GM12878 (cell line): ENCODE results near the gene SEMA4C. TPM values are rescaled to one million over a fixed set of nuclear protein-coding genes. Genes with fewer than 3 reads are reported as not detected.

ENCODE experiments used
- ATAC-seq: fragments of 200-7000 bp; cut with Tn5 transposase; 3 replicates; pipeline ENCODE4 v1.9.1; 2020; ENCODE audit warnings: mild to moderate bottlenecking, moderate library complexity
- BruUV-seq: library from RNA; stranded (reverse); fragments of 400-500 nt; replicated peaks from 2 replicates; lab custom pipeline; 2021; lab: Mats Ljungman, UMichigan
- CTCF ChIA-PET: fragments of 300-600 bp; sonication (Branson Sonifier 250); formaldehyde crosslinking; extraction: SDS; loops from one replicate; lab custom pipeline; 2021; ENCODE audit warnings: inconsistent platforms; lab: Yijun Ruan, JAX
- POLR2A ChIA-PET: fragments of 350-600 bp; formaldehyde crosslinking; extraction: SDS; loops from one replicate; lab custom pipeline; 2021; ENCODE audit warnings: inconsistent platforms; lab: Charles Lee
- RAD21 ChIA-PET: fragments of 300-600 bp; sonication (Branson Sonifier 250); formaldehyde crosslinking; loops from one replicate; lab custom pipeline; 2023; ENCODE audit warnings: antibody characterized with exemption; ENCODE audit not compliant: unreplicated experiment; lab: Charles Lee
- SMC1A ChIA-PET: fragments of 300-600 bp; sonication (Branson Sonifier 250); formaldehyde crosslinking; loops from one replicate; lab custom pipeline; 2023; ENCODE audit not compliant: unreplicated experiment, uncharacterized antibody; lab: Charles Lee
- DNase-seq: peaks from one replicate; pipeline ENCODE4 v3.0.0-alpha.2; 2011; ENCODE audit warnings: low read depth, low spot score
- FAIRE-seq: peaks from 3 replicates; lab custom pipeline; 2011; peaks lifted over from hg19 to GRCh38; lab: Jason Lieb, UNC
- H2AFZ ChIP-seq: 2 replicates; pipeline ENCODE4 v1.6.0; 2011; ENCODE audit warnings: low read depth, low read length, control low read depth; ENCODE audit not compliant: control insufficient read depth
- H3K27ac ChIP-seq: 2 replicates; pipeline ENCODE4 v1.5.1; 2011; ENCODE audit warnings: control low read depth; ENCODE audit not compliant: control insufficient read depth, insufficient read depth
- H3K27me3 ChIP-seq, 2 experiments: replicated peaks in 1 of 2; 2 replicates each; pipeline versions ENCODE4 v1.6.0 to v1.6.1; 2011; ENCODE audit warnings: low read length in 1 of 2; ENCODE audit not compliant: control insufficient read depth in 2 of 2, insufficient read depth in 2 of 2
- H3K36me3 ChIP-seq, 2 experiments: 2 replicates each; pipeline ENCODE4 v1.5.1; 2011; ENCODE audit warnings: low read length in 1 of 2; ENCODE audit not compliant: control insufficient read depth in 2 of 2, insufficient read depth in 2 of 2
- H3K4me1 ChIP-seq: 2 replicates; pipeline ENCODE4 v1.6.1; 2011; ENCODE audit warnings: mild to moderate bottlenecking, low read length, moderate library complexity, mixed read lengths; ENCODE audit not compliant: control insufficient read depth, insufficient read depth
- H3K4me2 ChIP-seq: 2 replicates; pipeline ENCODE4 v1.6.0; 2011; ENCODE audit warnings: control low read depth; ENCODE audit not compliant: control insufficient read depth, insufficient read depth
- H3K4me3 ChIP-seq: fragments of 200-600 bp; sonication (generic); 2 replicates; pipeline ENCODE4 v1.5.1; 2016
- H3K79me2 ChIP-seq: 2 replicates; pipeline ENCODE4 v1.6.0; 2011; ENCODE audit warnings: low read length; ENCODE audit not compliant: control insufficient read depth, insufficient read depth
- H3K9ac ChIP-seq: 2 replicates; pipeline ENCODE4 v1.8.0; 2011; ENCODE audit warnings: low read length, control low read depth, mixed read lengths; ENCODE audit not compliant: control insufficient read depth, insufficient read depth
- H3K9me3 ChIP-seq: replicated peaks from 3 replicates; pipeline ENCODE4 v1.5.1; 2011; ENCODE audit warnings: mild to moderate bottlenecking, low read length; ENCODE audit not compliant: control insufficient read depth, insufficient read depth
- H4K20me1 ChIP-seq: 2 replicates; pipeline ENCODE4 v1.6.0; 2011; ENCODE audit not compliant: control insufficient read depth, insufficient read depth
- CREB1 ChIP-seq: IDR thresholded peaks from 2 replicates; pipeline ENCODE4 v1.6.1; 2012; ENCODE audit warnings: low read depth, mild to moderate bottlenecking, inconsistent platforms
- EP300 ChIP-seq, 2 experiments: fragments of 150-350 bp in 1 of 2; IDR thresholded peaks; 2 replicates each; pipeline ENCODE4 v1.6.1; 2011 to 2012; ENCODE audit warnings: low read depth in 2 of 2, low read length in 2 of 2, borderline replicate concordance in 1 of 2, improper control_type of control experiment in 1 of 2, inconsistent platforms in 1 of 2; ENCODE audit not compliant: control insufficient read depth in 1 of 2
- HDAC2 ChIP-seq: fragments of 200-600 bp; sonication (generic); IDR thresholded peaks from 2 replicates; pipeline ENCODE4 v1.6.1; 2017
- KLF5 ChIP-seq: fragments of 450-650 bp; IDR thresholded peaks from 2 replicates; pipeline ENCODE4 v1.6.1; 2014; ENCODE audit warnings: mild to moderate bottlenecking; ENCODE audit not compliant: partially characterized antibody
- MXI1 ChIP-seq: fragments of 150-350 bp; IDR thresholded peaks from 2 replicates; pipeline ENCODE4 v1.6.1; 2011; ENCODE audit warnings: low read depth, mild to moderate bottlenecking, inconsistent platforms, low read length, improper control_type of control experiment
- MYB ChIP-seq: fragments of 150-350 bp; IDR thresholded peaks from 2 replicates; pipeline ENCODE4 v1.6.1; 2014; ENCODE audit warnings: mild to moderate bottlenecking, low read depth, low read length, borderline replicate concordance
- NR2F1 ChIP-seq: fragments of 450-650 bp; conservative IDR thresholded peaks from 2 replicates; pipeline ENCODE4 v1.6.1; 2017; ENCODE audit warnings: mild to moderate bottlenecking
- RBBP5 ChIP-seq: fragments of 200-600 bp; sonication (generic); conservative IDR thresholded peaks from 2 replicates; pipeline ENCODE4 v1.6.1; 2016
- ZNF384 ChIP-seq: IDR thresholded peaks from 2 replicates; pipeline ENCODE4 v1.6.1; 2012; ENCODE audit warnings: low read depth, mild to moderate bottlenecking, low read length, improper control_type of control experiment, borderline replicate concordance
- ZNF622 ChIP-seq: fragments of 450-650 bp; IDR thresholded peaks from 2 replicates; pipeline ENCODE4 v1.6.1; 2017; ENCODE audit warnings: mild to moderate bottlenecking, inconsistent platforms
- ZZZ3 ChIP-seq: IDR thresholded peaks from 2 replicates; pipeline ENCODE4 v1.6.1; 2011; ENCODE audit warnings: low read depth; ENCODE audit not compliant: control insufficient read depth, insufficient read length
- WGBS: methylation state at CpG from one replicate; pipeline ENCODE4 v1.1.6; 2016; ENCODE audit warnings: low lambda C conversion rate; ENCODE audit not compliant: insufficient replicate concordance, insufficient coverage; ENCODE audit errors: missing lambda C conversion rate; 5-methylcytosine and 5-hydroxymethylcytosine counted together
- in situ Hi-C: fragments of 300-500 bp; cut with MboI; formaldehyde crosslinking; loops from 9 replicates; pipeline ENCODE4 v1.14.3; 2018; ENCODE audit warnings: mixed read lengths
- intact Hi-C: fragments of 100-400 bp; cut with micrococcal nuclease; formaldehyde crosslinking; loops from one replicate; pipeline ENCODE4 v1.14.2; 2022; ENCODE audit not compliant: unreplicated experiment
- polyA plus RNA-seq, 11 experiments: library from polyadenylated mRNA; depleted of rRNA in 4 of 11; unstranded in 6 of 11; stranded (reverse) in 5 of 11; fragments of >200 nt; fragmentation: Nextera tagmentation in 4 of 11; fragmentation: Illumina TruSeq in 1 of 11; extraction: Ambion mirVana in 4 of 11; extraction: Trizol in 1 of 11; gene quantifications; 1 replicate in 1 of 11; 2 replicates in 10 of 11; pipeline versions ENCODE4 v1.2.1 to v1.2.3, GENCODE V29; 2011 to 2016; ENCODE audit warnings: inconsistent platforms in 2 of 11, missing spikeins in 2 of 11, low read depth in 1 of 11
- total RNA-seq, 4 experiments: library from RNA; depleted of rRNA in 3 of 4; stranded (reverse); fragments of >200 nt in 3 of 4; fragmentation: Illumina TruSeq in 1 of 4; extraction: Trizol in 1 of 4; gene quantifications; 2 replicates each; pipeline versions ENCODE4 v1.2.1 to v1.2.3, GENCODE V29; 2013 to 2021
- TF ChIP-seq, protein P1 (sequence below): fragments of 450-650 bp; IDR thresholded peaks from 2 replicates; pipeline ENCODE4 v1.6.1; 2017; ENCODE audit warnings: mild to moderate bottlenecking, low read depth, inconsistent platforms; ENCODE audit not compliant: poor library complexity, severe bottlenecking

The SEMA4C gene
- total and polyA plus RNA-seq, 10 of the 15 experiments (the other 5 are each of a cell fraction or from before 2014, with no cell fraction given): 0.06 to 21.6 (median 6.8) TPM

DNA sequence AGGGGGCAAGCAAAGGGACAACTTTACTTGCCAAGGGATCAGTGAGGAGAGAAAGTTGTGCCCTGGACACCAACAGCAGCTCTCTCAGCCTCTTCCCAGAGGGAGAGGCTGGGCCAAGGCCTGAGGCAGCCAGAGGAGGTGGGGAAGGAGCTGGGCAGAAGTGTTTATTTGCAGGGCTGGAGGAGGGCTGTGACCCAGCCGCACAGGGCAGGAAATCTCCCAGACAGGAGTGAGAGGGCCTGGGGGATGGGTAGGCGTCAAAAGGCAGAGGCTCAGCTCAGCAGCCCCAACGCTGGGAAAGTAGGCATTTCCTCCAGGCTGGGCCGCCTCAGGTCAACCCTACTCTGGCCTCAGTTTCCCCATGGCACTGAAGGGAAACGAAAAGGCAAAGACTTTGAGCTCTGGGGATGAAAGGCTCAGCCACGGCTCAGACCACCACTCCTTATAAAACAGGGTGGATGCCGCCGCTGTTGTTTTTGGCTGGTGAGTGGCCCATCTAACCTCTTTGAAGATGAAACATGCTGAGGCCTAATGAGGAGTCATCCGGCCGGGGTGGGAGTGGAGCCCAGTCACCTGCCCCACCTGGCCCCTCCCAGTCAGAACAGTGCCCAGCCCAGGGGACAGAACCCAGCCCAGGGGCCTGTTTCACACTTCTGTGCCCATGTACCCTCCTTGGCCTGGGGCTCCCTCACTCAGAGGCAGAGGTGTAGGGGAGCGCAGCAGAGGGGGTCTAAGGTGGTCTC, 21.9 kb upstream of the SEMA4C start (continued):
- no peak for TF ChIP-seq ZNF622
- TF ChIP-seq RBBP5: no peak
- TF ChIP-seq KLF5: no peak

DNA sequence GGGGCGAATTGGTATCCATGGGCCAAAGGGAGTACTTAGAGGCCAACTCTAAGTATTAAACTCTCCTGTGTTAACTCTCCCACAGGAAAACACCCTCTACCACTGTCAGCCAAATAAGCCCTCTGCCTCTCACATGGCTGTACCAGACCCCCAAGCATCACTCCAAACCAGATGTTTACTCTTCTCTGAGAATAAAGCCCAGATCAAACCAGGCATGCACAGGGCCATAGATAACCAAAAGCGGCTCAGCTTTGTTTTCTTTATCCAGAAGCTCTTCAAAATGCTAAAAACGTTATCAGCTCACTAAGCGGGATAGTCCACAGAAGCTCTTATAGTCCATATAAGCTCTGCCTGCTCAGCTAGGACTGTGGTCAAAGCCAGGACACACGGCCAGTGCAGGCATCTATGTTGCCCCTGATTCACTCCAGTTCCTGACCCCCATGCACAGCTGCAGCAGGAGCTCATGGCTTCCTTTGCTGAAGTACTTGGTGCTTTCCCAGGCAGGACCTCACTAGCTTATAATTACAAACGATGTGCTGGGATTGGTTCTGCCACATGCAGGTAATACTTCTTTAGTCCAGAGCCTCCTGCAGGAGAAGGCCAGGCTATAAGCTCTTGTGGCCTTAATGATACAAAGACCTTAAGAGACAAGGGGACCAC, 21.0 kb upstream of the SEMA4C start:
- Histone ChIP-seq H4K20me1 (no peaks in the 10 kb centered on the region), H3K4me1 (no peaks in the 10 kb centered on the region), H3K36me3 (no peaks in the 10 kb centered on the region), H3K9me3 (no peaks in the 10 kb centered on the region), H3K79me2 (no peaks in the 10 kb centered on the region), H2AFZ (no peak overlapping the region), H3K4me3 (no peak overlapping the region), H3K27ac (no peak overlapping the region), H3K4me2 (no peak overlapping the region), H3K27me3 (no peaks in the 10 kb centered on the region), H3K9ac (no peak overlapping the region)
- in situ Hi-C loops: no loop called here
- DNase-seq (no peak), ATAC-seq (no peak), FAIRE-seq (no peak)
- BruUV-seq: no TSS peak
- POLR2A ChIA-PET: interaction anchor here (0.7 kb wide), 1 partner anchor 16 kb away, joined by 3 read pairs; no protein-coding TSS in a partner anchor
- intact Hi-C loops: no loop called here
- SMC1A ChIA-PET: interaction anchor here (1.3 kb wide), 1 partner anchor 17 kb away, joined by 3 read pairs; no protein-coding TSS in a partner anchor
- RAD21 ChIA-PET: interaction anchor here (1.0 to 1.2 kb wide), 3 partner anchors 9 to 33 kb away, joined by 3 to 8 read pairs (median 4); partner anchors contain the start of gene ANKRD39
- 27% methylated on average over 6 of the region's 6 CpGs for WGBS
- TF ChIP-seq ZNF384: no peak
- no peak for TF ChIP-seq HDAC2
- TF ChIP-seq, protein P1, sequence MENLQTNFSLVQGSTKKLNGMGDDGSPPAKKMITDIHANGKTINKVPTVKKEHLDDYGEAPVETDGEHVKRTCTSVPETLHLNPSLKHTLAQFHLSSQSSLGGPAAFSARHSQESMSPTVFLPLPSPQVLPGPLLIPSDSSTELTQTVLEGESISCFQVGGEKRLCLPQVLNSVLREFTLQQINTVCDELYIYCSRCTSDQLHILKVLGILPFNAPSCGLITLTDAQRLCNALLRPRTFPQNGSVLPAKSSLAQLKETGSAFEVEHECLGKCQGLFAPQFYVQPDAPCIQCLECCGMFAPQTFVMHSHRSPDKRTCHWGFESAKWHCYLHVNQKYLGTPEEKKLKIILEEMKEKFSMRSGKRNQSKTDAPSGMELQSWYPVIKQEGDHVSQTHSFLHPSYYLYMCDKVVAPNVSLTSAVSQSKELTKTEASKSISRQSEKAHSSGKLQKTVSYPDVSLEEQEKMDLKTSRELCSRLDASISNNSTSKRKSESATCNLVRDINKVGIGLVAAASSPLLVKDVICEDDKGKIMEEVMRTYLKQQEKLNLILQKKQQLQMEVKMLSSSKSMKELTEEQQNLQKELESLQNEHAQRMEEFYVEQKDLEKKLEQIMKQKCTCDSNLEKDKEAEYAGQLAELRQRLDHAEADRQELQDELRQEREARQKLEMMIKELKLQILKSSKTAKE: no peak
- TF ChIP-seq NR2F1: no peak
- no peak for TF ChIP-seq EP300 (IDR thresholded peaks at IDR 0.05; ENCODE audit: borderline replicate concordance in 1 of 2, control insufficient read depth in 1 of 2, low read depth in 2 of 2, low read length in 2 of 2)
- TF ChIP-seq CREB1: no peak
- TF ChIP-seq MYB: no peak
- TF ChIP-seq MXI1: no peak
- no peak for TF ChIP-seq ZZZ3
- CTCF ChIA-PET: interaction anchor here (0.7 to 1.1 kb wide), 3 partner anchors 10 to 43 kb away, joined by 3 read pairs; no protein-coding TSS in a partner anchor
